CD4-positive, alpha-beta T cell treated with Interferon gamma for 1 hour (primary cell): Measurements from ENCODE around the gene TNNI3K.

ENCODE experiments used
- DNase-seq: peaks from one replicate; pipeline ENCODE4 v3.0.0-alpha.2; 2020

Gene TNNI3K

DNA sequence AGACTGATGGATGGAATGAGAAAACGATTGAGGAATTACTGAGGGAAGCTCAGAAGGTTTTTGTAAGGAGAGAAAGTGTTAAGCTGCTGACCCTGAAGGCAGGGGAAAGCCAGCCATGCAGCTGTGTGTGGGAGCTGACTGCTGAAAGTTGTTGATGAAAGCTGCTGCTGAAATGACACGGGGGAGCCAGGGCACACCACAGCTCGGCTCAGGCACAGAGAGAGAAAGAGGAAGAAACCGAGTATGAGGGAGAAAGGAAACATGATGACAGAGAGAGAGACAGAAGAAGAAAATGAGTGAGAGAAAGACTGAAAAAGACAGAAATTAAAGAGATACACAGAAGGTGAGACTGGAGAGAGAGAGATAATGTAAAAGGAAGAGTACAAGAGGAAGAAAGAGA, 161.7 kb downstream of the TNNI3K start:
- DNase-seq: no peak

GRCh38 chr1:74399249-74399648, 164.1 kb downstream of the TNNI3K start:
- DNase-seq: no peak

- no peak for DNase-seq
These were observed 167.7 kb downstream of the TNNI3K start for GRCh38 chr1:74402873-74403272.

DNA sequence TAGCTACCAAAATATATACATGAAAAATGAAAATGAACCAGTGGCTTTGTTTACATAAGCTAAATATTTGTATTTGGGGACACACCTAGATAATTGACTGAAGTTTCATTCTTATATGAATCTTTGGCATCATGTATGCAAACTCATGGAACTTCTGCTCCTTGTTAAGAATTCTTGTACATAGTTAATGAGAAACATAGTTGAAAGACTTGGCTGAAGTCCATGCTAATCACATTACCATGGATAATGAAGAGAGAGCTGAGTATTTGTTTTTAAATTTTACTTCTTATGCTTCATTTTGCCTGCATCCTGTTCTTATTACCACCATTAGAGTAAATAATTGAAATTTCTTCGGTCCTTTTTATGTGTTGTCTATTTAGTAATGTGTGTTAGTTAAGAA, 168.4 kb downstream of the TNNI3K start:
- DNase-seq: no peak

DNA sequence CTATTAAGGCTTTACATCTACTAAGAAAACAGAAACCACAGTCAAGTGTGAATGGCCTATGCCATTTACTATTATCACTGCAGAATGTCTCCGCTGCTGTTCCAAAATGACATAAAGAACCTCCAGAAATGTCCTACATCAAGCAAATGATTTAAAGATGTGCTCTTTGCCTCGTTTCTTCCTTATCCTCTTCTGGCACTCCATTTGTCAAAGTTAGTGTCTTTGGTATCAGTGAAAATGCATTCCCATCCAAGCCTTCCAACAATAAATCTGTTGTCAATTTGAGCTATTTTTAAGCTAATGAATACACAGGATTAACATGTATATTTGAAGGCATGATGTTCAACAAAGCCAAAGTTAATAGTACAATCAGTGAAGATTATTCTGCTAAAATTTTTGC, 171.6 kb downstream of the TNNI3K start:
- DNase-seq: no peak

GRCh38 chr1:74407902-74408301, 172.7 kb downstream of the TNNI3K start:
- no peak for DNase-seq

DNA sequence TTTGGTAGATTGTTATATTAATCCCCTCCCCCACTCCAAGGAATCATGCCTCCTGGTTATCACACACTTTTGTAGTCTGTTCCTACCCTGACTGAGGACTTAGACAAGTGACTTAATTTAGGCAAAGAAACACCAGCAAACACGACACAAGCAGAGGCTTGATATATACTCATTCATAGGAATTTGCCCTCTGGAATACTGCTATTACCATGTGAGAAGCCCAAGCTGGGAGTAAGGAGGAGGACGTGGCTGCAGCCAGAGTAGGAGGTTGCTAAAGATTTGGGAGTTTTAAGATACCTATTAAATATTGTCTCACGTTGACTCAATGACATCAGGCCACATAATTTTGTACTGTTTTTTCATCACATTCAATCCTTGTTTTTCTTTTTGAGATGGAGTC, 177.1 kb downstream of the TNNI3K start:
- no peak for DNase-seq

GRCh38 chr1:74415935-74416334, 180.7 kb downstream of the TNNI3K start:
- DNase-seq: no peak

GRCh38 chr1:74419611-74420010, 184.4 kb downstream of the TNNI3K start:
- DNase-seq: no peak

- DNase-seq: no peak
These were observed 185.3 kb downstream of the TNNI3K start for GRCh38 chr1:74420467-74420866.

DNA sequence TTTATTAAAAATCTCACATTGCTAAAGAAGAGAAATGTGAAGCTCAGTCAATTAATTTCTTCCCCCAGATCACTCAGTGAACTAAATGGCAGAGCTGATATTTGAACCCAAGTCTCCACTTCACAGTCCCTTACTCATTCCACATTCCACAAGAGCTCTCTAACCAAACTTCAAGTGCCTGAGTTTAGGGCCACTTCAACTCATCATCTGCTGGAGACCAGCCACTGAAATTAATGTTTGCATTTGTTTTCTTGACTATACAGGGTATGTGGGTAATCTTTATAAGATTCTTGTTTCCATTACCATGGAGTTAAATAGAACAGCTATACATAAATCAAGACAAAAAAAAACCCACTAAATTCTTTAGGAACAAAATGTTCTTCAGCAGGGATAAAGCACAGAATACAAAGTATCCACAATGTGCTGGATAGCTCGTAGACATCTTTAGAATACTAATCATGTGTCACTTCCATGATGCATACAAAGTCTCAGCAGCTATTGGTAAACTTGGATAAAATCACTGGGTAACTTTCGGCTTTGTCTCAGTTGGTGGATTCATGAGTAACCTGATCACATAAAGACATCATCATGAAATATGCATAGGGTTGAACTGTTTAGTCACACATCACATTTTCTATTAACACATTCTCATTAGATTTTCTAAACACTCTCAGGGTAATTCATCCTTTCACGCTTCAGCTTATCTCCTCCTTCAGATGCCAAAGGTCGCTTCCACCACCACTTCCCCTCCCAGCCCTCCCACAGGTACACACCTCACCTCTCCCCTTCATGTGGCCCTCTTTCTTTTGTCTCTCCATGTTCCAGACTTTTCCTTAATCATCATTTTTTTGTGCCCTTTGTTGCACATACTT, 187.5 kb downstream of the TNNI3K start:
- DNase-seq: no peak

DNA sequence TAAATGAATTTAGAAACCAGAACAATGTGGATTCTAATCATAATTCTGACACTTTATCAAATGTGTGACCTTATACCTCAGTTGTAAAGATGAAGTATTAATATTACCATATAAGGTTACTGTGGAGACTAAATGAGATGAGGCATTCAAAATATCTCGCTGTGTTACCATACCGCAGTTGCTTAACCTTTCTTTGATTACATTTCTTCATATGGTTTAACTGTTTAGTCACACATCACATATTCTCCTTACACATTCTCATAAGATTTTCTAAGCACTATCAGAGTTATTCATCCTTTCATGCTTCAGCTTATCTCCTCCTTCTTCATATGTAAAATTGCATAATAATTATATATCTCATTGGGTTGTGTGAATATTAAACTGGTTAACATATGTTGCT, 188.3 kb downstream of the TNNI3K start:
- no peak for DNase-seq

GRCh38 chr1:74425676-74426075, 190.5 kb downstream of the TNNI3K start:
- no peak for DNase-seq

GRCh38 chr1:74426208-74426937, 191.2 kb downstream of the TNNI3K start:
- no peak for DNase-seq

- no peak for DNase-seq
These were observed 192.5 kb downstream of the TNNI3K start for GRCh38 chr1:74427681-74428080.

GRCh38 chr1:74429580-74429979, 194.4 kb downstream of the TNNI3K start:
- no peak for DNase-seq

GRCh38 chr1:74430342-74430934, 195.3 kb downstream of the TNNI3K start:
- DNase-seq: no peak

DNA sequence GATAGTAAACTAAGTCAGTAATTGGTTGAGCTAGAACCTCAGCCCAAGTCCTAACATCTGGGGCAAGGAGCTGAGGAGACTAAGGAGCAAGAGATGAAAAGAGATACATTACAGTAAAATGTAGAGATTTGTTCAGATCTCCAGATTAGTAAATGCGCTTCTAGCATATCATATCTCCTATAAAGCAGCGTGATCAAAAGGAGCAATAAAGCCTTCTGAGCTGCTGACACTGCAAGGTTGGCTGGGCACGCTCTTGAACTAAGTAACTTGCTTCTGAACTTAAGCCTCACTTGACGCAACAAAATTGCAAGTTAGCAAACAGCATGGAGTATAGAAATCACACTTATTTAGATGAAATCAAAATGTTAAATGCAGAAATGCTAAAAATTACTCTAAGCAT, 196.3 kb downstream of the TNNI3K start:
- DNase-seq: no peak

DNA sequence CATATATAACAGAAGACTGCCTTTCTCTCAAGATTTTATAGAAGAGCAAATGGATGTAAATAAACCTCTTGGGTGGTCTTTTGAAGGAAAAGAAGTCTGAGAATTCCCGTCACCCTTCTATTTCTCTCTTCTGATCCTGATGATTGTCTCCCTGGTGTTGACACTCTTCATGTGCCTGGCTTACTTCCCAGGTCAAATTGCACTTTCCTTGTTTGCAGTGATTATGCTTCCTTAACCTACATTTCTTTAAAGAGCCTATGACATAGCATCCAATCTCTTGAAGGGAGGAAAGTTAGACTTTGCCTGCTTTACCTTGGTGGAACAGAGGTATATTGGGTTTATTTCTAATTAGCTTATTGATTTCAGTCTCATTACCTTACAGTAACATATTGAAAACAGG, 197.1 kb downstream of the TNNI3K start:
- no peak for DNase-seq

DNA sequence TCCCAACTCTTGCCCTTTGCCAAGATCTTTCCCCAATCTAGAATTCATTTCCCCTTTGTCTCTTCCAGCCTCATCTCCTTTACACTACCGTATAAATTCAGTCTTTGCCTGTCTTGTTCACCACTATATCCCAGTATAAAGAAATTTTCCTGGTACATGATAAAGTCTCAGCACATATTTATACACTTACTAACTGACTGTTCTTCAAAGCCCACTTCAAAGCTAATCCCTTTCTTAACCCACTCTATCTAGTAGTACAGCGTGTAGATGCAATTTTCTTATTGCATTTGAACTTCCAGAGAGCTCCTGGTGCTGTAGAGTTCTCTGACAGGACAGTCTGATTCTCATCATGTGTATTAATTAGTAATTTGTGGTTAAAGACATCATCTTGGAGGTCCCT, 199.1 kb downstream of the TNNI3K start:
- no peak for DNase-seq

GRCh38 chr1:74436078-74436477, 200.9 kb downstream of the TNNI3K start:
- DNase-seq: no peak

DNA sequence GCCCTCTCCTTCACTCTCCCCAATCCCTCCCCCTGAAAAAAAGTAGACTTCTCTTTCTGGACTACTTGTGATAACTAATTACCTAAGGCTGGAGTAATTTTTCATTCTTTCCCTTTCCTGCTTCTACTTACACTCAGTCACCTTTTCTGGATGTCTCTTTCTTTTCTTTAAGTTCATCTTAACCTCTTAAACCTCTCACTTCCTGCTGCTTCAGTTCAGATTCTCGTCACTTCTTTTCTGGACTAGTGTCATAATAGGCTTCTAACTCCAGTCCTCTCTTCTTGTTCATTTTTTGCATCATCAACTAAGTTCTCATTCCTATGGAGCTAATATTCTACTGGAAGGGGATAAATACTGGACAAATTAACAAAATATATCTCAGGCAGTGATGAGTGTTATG, 201.8 kb downstream of the TNNI3K start:
- no peak for DNase-seq

DNA sequence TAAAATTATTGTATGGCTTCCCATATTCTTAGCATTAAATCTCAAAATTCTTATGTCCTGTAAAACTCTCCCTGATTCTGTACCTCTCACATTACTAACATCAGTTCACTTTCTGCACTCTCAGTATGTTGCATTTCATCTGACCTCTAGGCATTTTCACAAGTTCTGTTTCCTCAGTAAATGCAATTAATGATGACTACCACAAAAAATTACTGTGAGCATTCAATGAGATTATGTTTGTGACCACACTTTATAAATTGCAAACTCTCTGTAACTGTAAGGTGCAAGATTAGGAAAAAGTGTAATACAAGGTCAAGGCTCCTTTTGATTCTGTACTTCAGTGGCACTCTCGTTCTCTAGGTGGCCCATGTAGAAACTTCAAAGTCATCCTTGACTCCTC, 216.8 kb downstream of the TNNI3K start:
- DNase-seq: no peak

- DNase-seq: no peak
These were observed 218.1 kb downstream of the TNNI3K start for GRCh38 chr1:74453277-74453676.
